Gastroesophageal sphincter (tissue), 3 donors: ENCODE measurements around the gene BPTF.

Source experiments
- CTCF ChIP-seq, 4 experiments: fragments of 200-600 bp in 2 of 4; fragments of 450-650 bp in 2 of 4; sonication (generic) in 1 of 4; IDR thresholded peaks; one replicate each; pipeline ENCODE4 v1.5.1; 2017 to 2019; ENCODE audit warnings: antibody characterized with exemption in 4 of 4, mild to moderate bottlenecking in 2 of 4, moderate library complexity in 2 of 4
- EP300 ChIP-seq: sonication (generic); formaldehyde crosslinking; IDR thresholded peaks from one replicate; pipeline ENCODE4 v1.6.1; 2017; ENCODE audit warnings: antibody characterized with exemption, mild to moderate bottlenecking

DNA sequence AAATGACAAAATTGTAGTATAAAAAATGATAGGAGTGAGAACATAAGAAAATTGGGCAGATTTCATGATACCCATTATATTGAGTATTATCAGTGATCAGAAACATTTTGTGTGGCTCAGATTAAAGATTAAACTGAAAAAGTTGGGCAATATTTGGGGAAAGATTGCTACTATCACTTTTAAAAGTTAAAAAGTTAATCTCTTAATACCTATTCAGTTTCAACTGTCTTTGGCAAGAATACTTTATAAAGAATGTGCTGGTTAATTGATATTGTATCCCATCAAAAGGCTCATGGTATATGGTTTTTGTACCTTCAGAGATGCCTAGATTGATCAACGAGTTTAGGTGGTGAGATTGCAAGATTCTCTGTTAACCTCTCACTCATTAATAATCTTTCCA is 55.8 kb downstream of the BPTF start:
- TF ChIP-seq CTCF (IDR thresholded peaks at IDR 0.05) (no peak), EP300 (no peak)
